Activated naive CD4-positive, alpha-beta T cell treated with anti-CD3 and anti-CD28 coated beads, Interleukin-2, amount 50 U/mL, for 24 hours (primary cell): ENCODE measurements around the gene LHFPL2.

ENCODE experiments used
- H3K27ac Mint-ChIP-seq: one replicate; pipeline ENCODE4 v1.8.0; 2021; ENCODE audit warnings: mild to moderate bottlenecking, mixed read lengths
- H3K27me3 Mint-ChIP-seq: one replicate; pipeline ENCODE4 v1.8.0; 2021; ENCODE audit warnings: mixed read lengths
- H3K36me3 Mint-ChIP-seq: one replicate; pipeline ENCODE4 v1.8.0; 2021; ENCODE audit warnings: mixed read lengths
- H3K4me1 Mint-ChIP-seq: one replicate; pipeline ENCODE4 v1.8.0; 2021; ENCODE audit warnings: mixed read lengths
- H3K4me3 Mint-ChIP-seq: one replicate; pipeline ENCODE4 v1.8.0; 2021; ENCODE audit warnings: mild to moderate bottlenecking, mixed read lengths
- H3K9me3 Mint-ChIP-seq: one replicate; pipeline ENCODE4 v1.8.0; 2021; ENCODE audit warnings: mixed read lengths

LHFPL2 gene

GRCh38 chr5:78638423-78638822 is 10.1 kb downstream of the LHFPL2 start:
- H3K4me1 Mint-ChIP-seq = no peaks in the 10 kb centered on the region
- H3K27ac Mint-ChIP-seq = no peak overlapping the region
- no peak overlapping the region for H3K4me3 Mint-ChIP-seq
- no peaks in the 10 kb centered on the region for H3K9me3 Mint-ChIP-seq
- peaks cover 10% of the 10 kb centered on the region for H3K27me3 Mint-ChIP-seq
- H3K36me3 Mint-ChIP-seq = no peaks in the 10 kb centered on the region

- no peaks in the 10 kb centered on the region for H3K4me1 Mint-ChIP-seq
- peaks cover 7% of the 10 kb centered on the region for H3K27me3 Mint-ChIP-seq
- no peak overlapping the region for H3K27ac Mint-ChIP-seq
- H3K4me3 Mint-ChIP-seq = no peak overlapping the region
- no peaks in the 10 kb centered on the region for H3K9me3 Mint-ChIP-seq
- no peaks in the 10 kb centered on the region for H3K36me3 Mint-ChIP-seq
Measured at GRCh38 chr5:78637468-78637867, 11.1 kb downstream of the LHFPL2 start.

DNA sequence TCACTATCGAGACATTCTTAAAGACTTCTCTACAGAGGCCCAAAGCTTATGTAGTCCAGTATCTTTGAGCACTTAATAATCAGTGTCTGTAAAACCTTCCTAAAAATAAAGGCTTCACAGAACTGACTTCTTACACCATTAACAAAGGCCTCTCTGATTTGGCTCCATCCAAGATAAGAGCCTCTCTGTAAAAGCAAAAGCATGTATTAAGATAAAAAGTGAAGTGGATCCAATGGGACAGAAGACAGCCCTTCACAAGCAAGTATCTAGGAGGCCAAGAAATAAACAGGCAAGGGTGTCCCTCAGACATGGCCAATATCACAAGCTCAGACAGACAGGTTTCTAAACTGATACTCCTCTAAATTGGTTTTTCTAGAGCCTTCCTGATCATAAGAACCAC is 11.9 kb downstream of the LHFPL2 start:
- Mint-ChIP-seq H3K27ac (no peak overlapping the region), H3K4me3 (no peak overlapping the region), H3K27me3 (peaks cover 7% of the 10 kb centered on the region), H3K36me3 (no peaks in the 10 kb centered on the region), H3K9me3 (no peaks in the 10 kb centered on the region), H3K4me1 (no peaks in the 10 kb centered on the region)

DNA sequence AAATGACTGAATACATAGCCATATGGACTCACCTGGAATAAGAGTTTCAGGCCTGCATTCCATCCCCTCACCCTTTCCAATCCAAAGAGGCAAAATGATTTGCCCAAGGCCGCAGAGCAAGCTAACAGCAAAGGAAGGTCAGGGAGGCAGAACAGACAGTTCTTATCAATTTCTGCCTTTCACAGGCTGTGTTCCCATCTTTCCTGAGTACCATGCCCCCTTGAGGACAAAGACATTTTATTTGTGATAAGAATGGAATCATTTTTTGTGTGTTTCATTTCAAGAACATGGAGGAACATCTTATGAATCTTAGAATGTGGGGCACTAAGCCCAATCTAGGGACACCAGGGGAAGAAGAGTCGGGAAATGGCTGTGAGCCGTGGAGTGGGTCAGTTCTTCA is 13.9 kb downstream of the LHFPL2 start:
- no peaks in the 10 kb centered on the region for H3K36me3 Mint-ChIP-seq
- H3K4me3 Mint-ChIP-seq = no peak overlapping the region
- H3K27ac Mint-ChIP-seq = no peak overlapping the region
- H3K4me1 Mint-ChIP-seq = no peaks in the 10 kb centered on the region
- no peaks in the 10 kb centered on the region for H3K9me3 Mint-ChIP-seq
- peaks cover 4% of the 10 kb centered on the region for H3K27me3 Mint-ChIP-seq

DNA sequence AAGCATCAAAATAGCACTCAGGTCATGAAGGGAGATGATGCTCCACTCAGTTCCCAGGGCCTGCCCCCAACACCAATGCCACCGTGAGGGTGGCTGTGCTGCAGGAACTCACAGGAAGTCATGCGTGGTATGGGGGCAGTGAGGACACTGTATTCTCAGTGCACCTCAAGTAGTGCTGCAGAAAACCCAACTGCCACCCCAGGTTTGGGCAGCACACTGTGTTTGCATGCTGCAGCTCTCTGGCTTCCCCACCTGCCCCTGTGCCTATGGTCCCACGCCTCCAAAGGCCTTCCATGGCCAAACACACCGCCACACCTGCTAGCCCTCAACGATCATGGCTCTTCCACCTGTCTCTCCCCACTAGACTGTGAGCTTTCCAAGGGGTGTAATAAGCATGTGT is 14.3 kb downstream of the LHFPL2 start:
- no peak overlapping the region for H3K27ac Mint-ChIP-seq
- H3K9me3 Mint-ChIP-seq = no peaks in the 10 kb centered on the region
- no peak overlapping the region for H3K4me3 Mint-ChIP-seq
- no peaks in the 10 kb centered on the region for H3K4me1 Mint-ChIP-seq
- H3K27me3 Mint-ChIP-seq = peaks cover 4% of the 10 kb centered on the region
- H3K36me3 Mint-ChIP-seq = no peaks in the 10 kb centered on the region

DNA sequence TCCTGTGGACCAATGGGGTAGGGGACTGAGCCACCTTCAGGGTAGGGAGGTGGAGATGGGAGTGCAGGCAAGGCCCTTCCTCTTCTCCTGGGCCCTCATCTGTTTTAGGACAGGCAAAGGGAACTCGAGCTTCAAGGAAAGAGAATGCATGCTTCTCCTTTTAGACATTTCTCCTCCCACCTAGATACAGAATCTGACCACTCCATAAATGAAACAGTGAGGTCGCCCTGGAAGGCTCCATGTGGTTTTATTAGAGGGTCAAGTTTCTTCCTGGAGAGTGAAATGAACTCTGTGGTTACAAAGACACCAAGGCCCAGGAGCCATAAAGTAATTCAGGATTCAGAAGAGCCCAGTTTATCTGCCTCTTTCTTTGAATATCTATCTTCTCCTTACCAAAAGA is 14.9 kb downstream of the LHFPL2 start:
- H3K9me3 Mint-ChIP-seq = no peaks in the 10 kb centered on the region
- no peak overlapping the region for H3K4me3 Mint-ChIP-seq
- H3K4me1 Mint-ChIP-seq = no peaks in the 10 kb centered on the region
- no peaks in the 10 kb centered on the region for H3K36me3 Mint-ChIP-seq
- H3K27me3 Mint-ChIP-seq = peaks cover 4% of the 10 kb centered on the region
- no peak overlapping the region for H3K27ac Mint-ChIP-seq

GRCh38 chr5:78632467-78632866 is 16.1 kb downstream of the LHFPL2 start:
- Mint-ChIP-seq H3K4me1 (no peaks in the 10 kb centered on the region), H3K27me3 (peaks cover 4% of the 10 kb centered on the region), H3K4me3 (no peak overlapping the region), H3K27ac (no peak overlapping the region), H3K36me3 (no peaks in the 10 kb centered on the region), H3K9me3 (no peaks in the 10 kb centered on the region)

DNA sequence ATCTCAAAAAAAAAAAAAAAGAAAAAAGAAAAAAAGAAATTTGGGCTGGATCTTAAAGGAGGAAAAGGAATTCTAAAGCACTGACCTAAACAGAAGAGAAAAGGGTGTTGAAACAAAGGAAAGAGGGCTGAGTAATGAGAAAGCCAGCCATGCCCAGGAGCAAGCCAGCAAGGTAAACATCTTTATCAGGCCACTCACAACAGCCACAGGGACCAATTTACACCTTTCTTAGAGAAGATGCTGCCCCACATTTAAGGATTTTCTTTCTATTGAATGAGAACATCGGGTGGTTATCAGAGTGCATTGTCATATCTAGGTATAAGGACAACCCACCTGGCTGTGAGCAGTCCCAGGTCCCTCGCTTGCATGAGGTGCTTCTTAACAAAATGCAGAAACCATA is 16.6 kb downstream of the LHFPL2 start:
- H3K27me3 Mint-ChIP-seq = peaks cover 4% of the 10 kb centered on the region
- H3K36me3 Mint-ChIP-seq = no peaks in the 10 kb centered on the region

DNA sequence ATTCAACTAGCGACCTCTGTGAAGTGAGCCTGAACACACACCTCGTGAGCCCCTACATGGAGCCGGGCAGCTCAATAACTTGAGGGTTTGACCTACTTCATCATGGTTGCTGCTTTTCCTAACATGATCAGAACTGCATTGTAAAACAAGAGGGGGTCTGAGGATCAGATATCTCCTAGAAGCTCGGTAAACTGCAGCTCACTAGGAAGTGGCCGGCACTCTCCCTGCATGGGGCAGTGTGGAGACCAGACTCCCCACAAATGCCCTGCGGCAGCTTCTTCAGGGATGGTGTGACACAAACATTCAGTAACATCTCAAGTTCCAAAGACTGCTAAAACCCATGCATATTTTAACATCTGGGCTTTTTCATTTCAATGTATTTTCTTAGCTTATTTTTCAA is 18.5 kb downstream of the LHFPL2 start:
- H3K27me3 Mint-ChIP-seq = peaks cover 4% of the 10 kb centered on the region
- H3K36me3 Mint-ChIP-seq = no peaks in the 10 kb centered on the region
- no peaks in the 10 kb centered on the region for H3K9me3 Mint-ChIP-seq
- H3K4me3 Mint-ChIP-seq = no peak overlapping the region
- no peaks in the 10 kb centered on the region for H3K4me1 Mint-ChIP-seq
- H3K27ac Mint-ChIP-seq = no peak overlapping the region

More for the DNA sequence above, 16.6 kb downstream of the LHFPL2 start:
- Mint-ChIP-seq H3K4me3 (no peak overlapping the region), H3K27ac (no peak overlapping the region), H3K4me1 (no peaks in the 10 kb centered on the region), H3K9me3 (no peaks in the 10 kb centered on the region)

GRCh38 chr5:78629624-78630023 is 18.9 kb downstream of the LHFPL2 start:
- H3K27me3 Mint-ChIP-seq = peaks cover 3% of the 10 kb centered on the region
- H3K9me3 Mint-ChIP-seq = no peaks in the 10 kb centered on the region
- no peak overlapping the region for H3K4me3 Mint-ChIP-seq
- no peaks in the 10 kb centered on the region for H3K36me3 Mint-ChIP-seq
- H3K27ac Mint-ChIP-seq = no peak overlapping the region
- no peaks in the 10 kb centered on the region for H3K4me1 Mint-ChIP-seq

DNA sequence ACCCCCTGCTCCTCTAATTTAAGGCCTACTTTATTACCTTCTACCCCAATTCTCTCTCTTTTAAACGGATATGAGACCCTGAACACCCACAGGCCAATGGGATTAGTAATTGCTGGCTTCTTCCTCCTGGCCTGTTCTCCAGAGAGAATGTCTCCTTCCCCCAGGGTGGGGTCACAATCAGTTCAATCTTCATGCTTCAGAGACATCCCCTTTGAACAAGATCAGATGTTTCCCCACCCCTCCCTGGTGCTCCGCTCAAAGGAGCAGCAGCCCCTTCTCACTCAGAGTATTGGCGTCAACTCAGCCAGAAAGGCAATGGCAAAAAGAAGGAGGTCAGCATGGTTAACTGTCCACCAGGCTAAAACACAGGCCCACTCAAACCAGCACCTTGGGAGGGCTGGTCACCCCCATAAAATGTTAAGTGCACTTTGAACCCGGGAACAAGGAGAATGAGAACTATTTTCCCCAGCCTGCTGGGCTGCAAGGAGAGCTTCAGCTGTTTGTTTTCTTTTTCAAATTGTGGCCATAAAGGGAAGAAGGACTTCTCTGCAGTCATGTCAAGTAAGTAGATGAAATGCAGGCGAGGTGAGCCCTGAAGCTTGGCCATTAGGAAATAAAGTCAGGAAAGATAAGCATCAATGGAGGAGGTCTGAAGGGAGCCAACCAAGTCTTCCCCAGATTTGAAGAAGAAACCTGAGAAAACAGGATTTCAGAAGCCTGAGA is 20.1 kb downstream of the LHFPL2 start:
- Mint-ChIP-seq H3K4me1 (no peaks in the 10 kb centered on the region), H3K36me3 (no peaks in the 10 kb centered on the region), H3K27me3 (no peaks in the 10 kb centered on the region), H3K9me3 (no peaks in the 10 kb centered on the region), H3K4me3 (no peak overlapping the region), H3K27ac (no peak overlapping the region)

GRCh38 chr5:78627766-78628165 is 20.8 kb downstream of the LHFPL2 start:
- H3K4me1 Mint-ChIP-seq = no peaks in the 10 kb centered on the region
- no peak overlapping the region for H3K27ac Mint-ChIP-seq
- H3K4me3 Mint-ChIP-seq = no peak overlapping the region
- H3K9me3 Mint-ChIP-seq = no peaks in the 10 kb centered on the region
- no peaks in the 10 kb centered on the region for H3K36me3 Mint-ChIP-seq
- H3K27me3 Mint-ChIP-seq = no peaks in the 10 kb centered on the region

GRCh38 chr5:78627175-78627574 is 21.4 kb downstream of the LHFPL2 start:
- no peak overlapping the region for H3K4me3 Mint-ChIP-seq
- no peaks in the 10 kb centered on the region for H3K36me3 Mint-ChIP-seq
- no peak overlapping the region for H3K27ac Mint-ChIP-seq
- no peaks in the 10 kb centered on the region for H3K9me3 Mint-ChIP-seq
- H3K4me1 Mint-ChIP-seq = no peaks in the 10 kb centered on the region
- no peaks in the 10 kb centered on the region for H3K27me3 Mint-ChIP-seq

GRCh38 chr5:78626009-78626571 is 22.5 kb downstream of the LHFPL2 start:
- no peaks in the 10 kb centered on the region for H3K36me3 Mint-ChIP-seq
- no peaks in the 10 kb centered on the region for H3K27me3 Mint-ChIP-seq
- no peak overlapping the region for H3K27ac Mint-ChIP-seq
- no peak overlapping the region for H3K4me3 Mint-ChIP-seq
- H3K4me1 Mint-ChIP-seq = no peaks in the 10 kb centered on the region
- H3K9me3 Mint-ChIP-seq = no peaks in the 10 kb centered on the region

- no peaks in the 10 kb centered on the region for H3K36me3 Mint-ChIP-seq
- peaks cover 2% of the 10 kb centered on the region for H3K27me3 Mint-ChIP-seq
- H3K4me1 Mint-ChIP-seq = no peaks in the 10 kb centered on the region
- no peak overlapping the region for H3K4me3 Mint-ChIP-seq
- no peak overlapping the region for H3K27ac Mint-ChIP-seq
- H3K9me3 Mint-ChIP-seq = no peaks in the 10 kb centered on the region
Measured at GRCh38 chr5:78624992-78625391, 23.6 kb downstream of the LHFPL2 start.

DNA sequence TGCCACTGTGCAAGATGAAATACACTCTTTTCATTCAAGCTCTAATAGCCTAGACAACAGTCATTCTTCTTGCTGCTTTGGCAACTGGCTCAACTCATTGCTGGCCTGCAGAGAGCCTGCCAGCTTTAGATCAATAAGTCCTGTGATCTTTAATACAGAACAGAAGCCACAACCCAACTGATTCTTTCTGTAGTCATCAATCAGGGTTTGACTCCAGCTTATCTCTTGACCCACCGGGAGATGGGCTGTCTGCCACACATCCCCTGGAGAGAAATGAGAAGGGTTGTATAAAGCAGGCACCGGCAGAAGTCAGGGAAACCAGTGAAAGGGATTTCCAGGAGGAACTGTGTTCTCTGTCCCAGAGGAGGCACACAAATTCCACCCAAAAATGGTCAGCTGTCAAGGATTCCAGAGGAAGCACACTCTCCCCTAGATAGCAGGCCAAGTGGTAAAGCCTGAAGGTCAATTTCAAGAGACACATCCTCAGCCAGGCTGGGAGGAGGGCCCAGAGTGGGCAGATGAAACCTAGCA is 24.5 kb downstream of the LHFPL2 start:
- H3K27me3 Mint-ChIP-seq = peaks cover 2% of the 10 kb centered on the region
- no peaks in the 10 kb centered on the region for H3K9me3 Mint-ChIP-seq
- no peak overlapping the region for H3K27ac Mint-ChIP-seq
- no peaks in the 10 kb centered on the region for H3K4me1 Mint-ChIP-seq
- no peaks in the 10 kb centered on the region for H3K36me3 Mint-ChIP-seq
- H3K4me3 Mint-ChIP-seq = no peak overlapping the region
